KBM-7 (cell line): ENCODE data around the gene OSBPL5.

Experiments used
- DNase-seq: peaks from one replicate; pipeline ENCODE4 v3.0.0-alpha.2; 2015
- in situ Hi-C: fragments of 300-500 bp; cut with MboI; formaldehyde crosslinking; loops from 2 replicates; pipeline ENCODE4 v1.14.3; 2020; ENCODE audit warnings: low sequenced_read_pairs, low pct_unique_long_range_greater_than_20kb, mixed read lengths

OSBPL5 gene

GRCh38 chr11:3199537-3200295 lies 34.6 kb upstream of the OSBPL5 start:
- in situ Hi-C loops = no loop called here
- DNase-seq = no peak

DNA sequence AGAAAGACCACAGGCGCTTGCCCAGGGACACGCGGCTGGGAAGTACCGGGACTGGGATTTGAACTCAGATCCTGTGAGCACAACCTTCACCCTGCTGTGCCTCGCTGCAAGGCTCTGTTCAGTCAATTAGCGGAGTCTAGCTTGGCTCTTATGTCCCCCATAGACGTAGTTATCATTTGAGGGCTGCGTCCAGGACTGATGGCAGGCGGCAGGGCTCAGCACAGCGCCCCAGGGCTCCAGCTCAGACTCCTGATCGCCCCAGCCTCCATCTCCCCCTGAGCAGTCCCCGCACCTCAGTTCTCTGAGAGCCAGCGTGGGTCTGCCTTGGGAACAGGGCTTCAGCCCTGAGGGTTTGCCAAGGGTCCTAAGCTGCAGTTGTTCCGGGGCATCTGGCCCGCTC lies 33.7 kb upstream of the OSBPL5 start:
- DNase-seq = no peak
- in situ Hi-C loops = no loop called here

- DNase-seq = no peak
Measured at GRCh38 chr11:3197878-3198528, 32.9 kb upstream of the OSBPL5 start.

GRCh38 chr11:3197044-3197695 lies 32.1 kb upstream of the OSBPL5 start:
- in situ Hi-C loops = no loop called here
- DNase-seq = no peak

More at GRCh38 chr11:3197878-3198528, 32.9 kb upstream of the OSBPL5 start:
- in situ Hi-C loops = no loop called here

- in situ Hi-C loops = no loop called here
- no peak for DNase-seq
Measured at GRCh38 chr11:3196161-3197043, 31.3 kb upstream of the OSBPL5 start.

- in situ Hi-C loops = no loop called here
- DNase-seq = peak; percentile 62
Measured at GRCh38 chr11:3195251-3196160, 30.4 kb upstream of the OSBPL5 start.

DNA sequence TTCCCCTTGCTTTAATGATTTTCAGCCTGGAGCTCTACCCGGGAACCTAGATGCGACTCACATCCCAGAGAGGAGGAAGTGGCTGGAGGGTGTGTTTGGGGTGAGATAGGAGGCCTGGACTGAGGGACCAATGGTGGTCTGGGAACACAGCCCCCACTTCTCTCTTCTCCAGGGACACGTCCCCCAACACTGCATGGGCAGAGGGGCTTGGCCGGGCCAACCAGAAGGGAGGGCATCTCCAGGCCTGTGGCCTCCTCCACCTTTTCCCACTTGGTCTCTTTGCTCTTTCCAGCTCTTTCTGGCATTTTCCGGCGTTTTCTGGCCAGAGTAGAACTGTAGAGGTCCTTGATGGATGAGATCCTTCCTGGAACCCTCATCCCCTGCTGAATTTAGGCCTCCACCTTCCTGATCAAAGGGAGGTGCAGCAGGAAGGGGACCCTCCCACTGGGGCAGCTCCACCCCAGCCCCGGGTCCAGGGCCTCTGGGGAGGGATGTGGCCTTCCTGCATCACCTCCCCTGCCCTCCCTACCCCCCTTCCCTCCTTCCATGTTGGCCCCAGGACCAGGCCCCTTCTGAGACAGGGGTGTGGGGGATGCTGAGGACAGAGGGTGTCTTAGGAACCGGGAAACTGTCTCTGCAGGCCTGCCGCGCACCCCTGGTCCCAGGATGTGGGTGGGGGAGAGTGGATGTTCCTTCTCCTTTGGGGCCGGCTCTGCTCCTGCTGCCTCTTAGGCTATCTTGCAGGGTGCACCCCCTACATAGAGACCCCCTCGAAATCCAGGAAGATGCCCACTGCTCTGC lies 29.1 kb upstream of the OSBPL5 start:
- in situ Hi-C loops = no loop called here
- no peak for DNase-seq

GRCh38 chr11:3193373-3194015 lies 28.4 kb upstream of the OSBPL5 start:
- no peak for DNase-seq

DNA sequence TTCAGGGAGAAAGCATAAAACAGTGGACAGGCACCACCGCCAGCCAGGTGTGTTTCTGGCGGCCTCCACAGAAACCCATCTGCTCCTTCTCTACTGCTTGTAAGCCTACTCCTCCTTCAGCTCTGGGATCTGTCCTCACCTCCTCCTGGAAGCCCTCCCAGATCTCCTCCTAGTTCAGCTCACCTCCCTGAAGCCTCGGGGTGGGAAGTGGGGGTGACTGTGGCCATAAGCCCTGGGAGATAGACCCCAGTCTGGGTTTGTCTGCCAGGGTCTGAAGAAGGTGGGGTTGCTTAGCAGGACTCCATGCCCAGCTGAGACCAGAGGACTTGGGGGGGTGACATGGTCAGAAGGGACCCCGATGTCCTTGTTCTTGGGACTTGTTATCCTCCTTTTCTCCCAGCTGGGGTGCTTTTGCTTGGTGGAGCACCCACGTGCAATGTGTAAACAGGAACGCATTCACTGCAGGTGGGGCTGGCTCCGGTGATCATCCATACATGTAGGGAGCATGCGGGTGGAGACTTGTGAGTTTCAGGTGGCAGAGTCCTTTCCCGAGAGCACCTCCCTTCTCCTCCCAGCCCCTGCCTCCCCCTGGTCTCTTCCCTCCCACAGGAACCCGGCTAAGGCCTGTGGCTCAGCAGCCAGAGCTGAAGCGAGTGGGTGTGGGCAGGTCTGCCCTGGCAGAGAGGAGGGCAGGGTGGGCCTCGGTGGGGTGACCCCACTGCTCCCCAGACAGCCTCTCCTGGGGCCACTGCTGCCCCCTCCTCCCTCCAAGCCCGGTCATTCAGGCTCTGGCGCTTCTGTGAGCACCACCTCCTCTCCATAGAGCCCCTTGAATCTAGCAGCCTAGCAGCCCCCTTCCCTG lies 27.6 kb upstream of the OSBPL5 start:
- in situ Hi-C loops = no loop called here
- no peak for DNase-seq

More at GRCh38 chr11:3193373-3194015, 28.4 kb upstream of the OSBPL5 start:
- in situ Hi-C loops = no loop called here

GRCh38 chr11:3191586-3192324 lies 26.6 kb upstream of the OSBPL5 start:
- DNase-seq = no peak
- in situ Hi-C loops = no loop called here

DNA sequence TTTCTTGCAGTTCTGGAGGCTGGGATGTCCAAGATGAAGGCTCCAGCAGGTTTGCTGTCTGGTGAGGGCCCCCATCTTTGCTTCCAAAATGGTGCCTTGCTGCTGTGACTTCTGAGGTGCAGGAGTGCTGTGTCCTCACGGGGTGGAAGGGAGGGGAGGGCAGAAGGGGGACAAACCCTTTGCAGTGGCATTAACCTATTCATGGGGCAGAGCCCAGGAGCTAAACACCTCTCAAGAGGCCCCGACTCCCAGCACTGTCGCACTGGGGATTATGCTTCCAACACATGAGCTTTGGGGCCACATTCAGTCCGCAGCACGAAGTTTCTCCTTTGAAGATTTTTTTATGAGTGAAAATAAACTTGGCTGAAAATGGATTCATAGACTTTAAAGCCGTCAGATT lies 25.5 kb upstream of the OSBPL5 start:
- in situ Hi-C loops = no loop called here
- DNase-seq = no peak

DNA sequence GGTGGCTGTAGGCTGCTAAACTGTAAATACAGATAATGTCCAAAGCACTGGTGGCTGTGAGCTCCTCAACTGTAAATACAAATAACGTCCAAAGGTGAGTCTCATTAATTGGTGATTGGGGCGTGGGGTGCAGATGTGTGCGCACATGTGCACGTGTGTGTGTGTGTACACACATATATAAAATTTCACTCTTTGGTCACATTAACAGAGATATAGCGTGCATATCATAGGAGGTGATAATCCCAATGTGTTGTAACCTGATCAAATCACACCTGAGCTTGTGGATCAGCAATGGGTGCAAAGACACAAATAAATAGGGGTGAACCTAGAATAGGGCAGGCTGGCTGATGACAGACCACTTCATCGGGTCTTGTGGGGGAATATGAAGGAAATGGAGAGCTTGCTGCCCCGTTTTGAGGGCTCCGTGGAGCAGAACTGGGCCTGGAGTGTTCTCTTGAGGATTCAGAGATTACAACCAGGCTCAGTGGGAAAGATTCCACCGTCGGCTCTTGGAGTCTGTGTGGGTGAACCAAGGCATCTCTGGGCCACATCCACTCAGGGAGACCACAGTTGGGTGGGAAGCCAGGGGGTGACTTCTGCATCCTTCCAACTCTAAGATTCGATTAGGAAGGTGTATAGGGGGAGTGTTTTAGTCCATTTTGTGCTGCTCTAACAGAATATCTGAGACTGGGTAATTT lies 24.9 kb upstream of the OSBPL5 start:
- in situ Hi-C loops = no loop called here

DNA sequence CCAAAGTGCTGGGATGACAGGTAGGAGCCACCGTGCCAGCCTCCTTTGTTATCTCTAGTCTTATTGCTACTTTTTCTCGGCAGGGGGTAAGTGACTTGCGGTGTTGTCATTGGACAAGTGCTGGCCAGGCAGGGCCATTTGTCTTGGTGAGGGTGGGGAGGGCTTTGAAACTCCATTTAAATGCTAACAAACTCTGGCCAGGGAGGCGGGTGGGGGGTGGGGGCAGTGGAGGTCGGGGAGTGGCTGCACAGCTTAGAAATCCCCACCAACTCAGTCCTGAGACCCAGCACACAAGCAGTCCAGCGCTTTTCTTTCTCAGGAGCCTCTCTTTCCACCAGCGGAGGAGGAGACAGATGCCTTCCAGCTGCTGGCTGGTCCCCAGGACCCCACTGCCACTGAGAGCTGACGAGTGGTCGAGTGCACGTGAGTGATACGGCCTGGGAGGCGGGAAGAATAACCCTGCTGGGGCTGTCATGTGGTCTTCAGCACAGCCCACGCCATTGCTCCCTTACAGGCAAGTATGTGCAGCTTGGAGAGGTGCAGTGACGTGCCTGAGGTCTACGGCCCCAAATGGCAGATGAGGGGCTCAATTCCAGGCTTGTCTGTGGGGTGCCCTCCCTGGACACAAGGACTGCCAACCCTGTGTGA lies 24.2 kb upstream of the OSBPL5 start:
- in situ Hi-C loops = no loop called here
- no peak for DNase-seq

More for the DNA sequence above, 24.9 kb upstream of the OSBPL5 start:
- DNase-seq = no peak

DNA sequence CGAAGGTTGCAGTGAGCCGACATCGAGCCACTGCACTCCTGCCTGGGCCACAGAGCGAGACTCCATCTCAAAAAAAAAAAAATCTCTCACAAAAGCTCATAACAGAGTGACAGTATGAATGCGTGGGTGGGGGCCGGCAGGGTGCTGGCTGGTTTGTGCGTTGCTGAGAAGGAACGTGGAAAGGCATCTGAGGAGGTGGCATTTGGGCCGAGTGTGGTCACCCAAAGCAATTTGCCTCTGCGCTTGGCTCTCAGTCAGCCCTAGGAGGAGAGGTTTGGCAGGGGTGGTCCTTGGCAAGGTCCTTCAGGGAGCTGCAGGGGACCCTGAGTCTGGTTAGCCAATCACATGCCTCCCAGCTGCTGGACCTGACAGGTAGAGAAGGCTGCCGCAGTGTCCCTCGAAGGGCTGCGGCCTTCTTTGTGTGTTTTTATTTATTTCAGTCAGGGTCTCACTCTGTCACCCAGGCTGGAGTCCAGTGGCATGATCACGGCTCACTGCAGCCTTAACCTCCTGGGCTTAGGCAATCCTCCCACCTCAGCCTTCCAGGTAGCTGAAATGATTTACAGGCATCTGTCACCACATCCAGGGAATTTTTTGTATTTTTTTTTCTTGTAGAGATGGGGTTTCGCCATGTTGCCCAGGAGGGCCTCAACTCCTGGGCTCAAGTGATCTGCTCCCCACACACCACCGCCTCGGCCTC lies 23.5 kb upstream of the OSBPL5 start:
- DNase-seq = no peak
- in situ Hi-C loops = no loop called here
